ENCODE measurements around the gene ZDHHC12. TPM values are rescaled to one million over a fixed set of nuclear protein-coding genes. Genes with fewer than 3 reads are reported as not detected.
A peak's percentile ranks its signal among the peaks of the same experiment; 100 is the strongest.

ZDHHC12 gene
- total and polyA plus RNA-seq, 4 donors: 24.7 to 48.2 (median 30.3) TPM

DNA sequence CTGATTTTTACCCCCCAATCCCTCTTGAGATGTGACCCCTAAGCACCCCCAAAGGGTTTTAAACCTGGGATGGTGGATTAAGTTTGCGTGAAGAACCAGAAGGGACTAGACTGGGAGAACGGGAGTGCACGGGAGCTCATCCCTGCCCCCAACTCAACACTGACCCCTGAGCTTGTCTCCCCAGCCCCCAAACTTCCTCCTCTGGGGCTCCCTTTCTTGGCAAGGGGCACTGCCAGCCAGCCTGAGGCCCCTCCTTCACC is 39.9 kb downstream of the ZDHHC12 start:
- no peaks in the 10 kb centered on the region for H3K9me3 ChIP-seq (ENCODE audit: control insufficient read depth in 4 of 4, low read length in 3 of 4)
- H3K27ac ChIP-seq (ENCODE audit: low read depth in 1 of 2, low read length in 2 of 2): peak overlapping the region; percentile 49 to 79
- peaks cover 0 to 38% (median 19%) of the 10 kb centered on the region in 4 donors for H3K4me1 ChIP-seq (ENCODE audit: control insufficient read depth in 4 of 4, insufficient read depth in 4 of 4, low read length in 3 of 4)
- no peaks in the 10 kb centered on the region for H3K27me3 ChIP-seq (ENCODE audit: control insufficient read depth in 4 of 4, insufficient read depth in 4 of 4, low read length in 3 of 4)
- TF ChIP-seq TAF1 (conservative IDR thresholded peaks at IDR 0.05): peak; percentile 47
- TF ChIP-seq JUND (IDR thresholded peaks at IDR 0.05): no peak
- peak overlapping the region; percentile 61 to 77 (median 64) for H3K4me3 ChIP-seq (ENCODE audit: low read depth in 1 of 3, low read length in 3 of 3)
- no peaks in the 10 kb centered on the region for H3K36me3 ChIP-seq (ENCODE audit: control insufficient read depth in 4 of 4, insufficient read depth in 3 of 4, low read depth in 1 of 4, low read length in 3 of 4)
- under 1% methylated on average over 3 of the region's 3 CpGs for WGBS
- DNase-seq (ENCODE audit: low spot score): no peak
- H3K9ac ChIP-seq (ENCODE audit: low read depth in 1 of 2, low read length in 2 of 2): peak overlapping the region; percentile 94 to 95

DNA sequence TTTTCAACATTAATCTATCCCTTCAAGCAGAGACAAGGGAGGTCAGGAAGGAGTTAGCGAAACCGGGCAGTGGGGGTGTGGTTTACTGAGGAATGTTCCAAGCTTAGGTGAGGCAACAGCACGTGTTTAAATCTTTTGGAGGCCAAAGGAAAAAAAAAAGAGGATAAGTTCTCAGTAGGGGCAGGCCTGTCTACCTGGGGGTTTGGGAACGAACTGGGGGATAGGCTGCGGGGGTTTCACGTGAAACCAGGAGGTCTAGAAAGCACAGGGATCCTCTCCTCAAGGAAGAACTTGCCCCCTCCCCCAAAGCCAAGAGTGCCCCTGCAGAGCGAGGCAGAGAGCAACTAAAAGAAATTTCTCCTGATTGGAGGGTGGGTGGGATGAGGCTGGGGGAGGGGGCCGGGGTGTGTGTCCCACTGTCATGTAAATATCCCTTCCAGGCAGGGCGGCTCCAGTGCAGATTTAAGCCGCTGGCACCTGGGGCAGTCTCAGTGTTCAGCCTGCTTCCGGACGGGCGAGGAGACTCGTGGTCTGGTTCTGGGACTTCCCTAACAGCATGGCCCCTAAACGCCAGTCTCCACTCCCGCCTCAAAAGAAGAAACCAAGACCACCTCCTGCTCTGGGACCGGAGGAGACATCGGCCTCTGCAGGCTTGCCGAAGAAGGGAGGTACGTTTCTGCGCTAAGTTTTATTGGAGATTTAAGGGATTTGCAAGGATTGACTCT is 40.4 kb downstream of the ZDHHC12 start:
- peaks cover 0 to 37% (median 19%) of the 10 kb centered on the region in 4 donors for H3K4me1 ChIP-seq (ENCODE audit: control insufficient read depth in 4 of 4, insufficient read depth in 4 of 4, low read length in 3 of 4)
- H3K4me3 ChIP-seq (ENCODE audit: low read depth in 1 of 3, low read length in 3 of 3): peak overlapping the region; percentile 61 to 77 (median 64)
- H3K27ac ChIP-seq (ENCODE audit: low read depth in 1 of 2, low read length in 2 of 2): peak overlapping the region; percentile 49 to 79
- no peaks in the 10 kb centered on the region for H3K27me3 ChIP-seq (ENCODE audit: control insufficient read depth in 4 of 4, insufficient read depth in 4 of 4, low read length in 3 of 4)
- H3K36me3 ChIP-seq (ENCODE audit: control insufficient read depth in 4 of 4, insufficient read depth in 3 of 4, low read depth in 1 of 4, low read length in 3 of 4): no peaks in the 10 kb centered on the region
- 4% methylated on average over 21 of the region's 21 CpGs for WGBS
- peak overlapping the region; percentile 94 to 95 for H3K9ac ChIP-seq (ENCODE audit: low read depth in 1 of 2, low read length in 2 of 2)
- no peaks in the 10 kb centered on the region for H3K9me3 ChIP-seq (ENCODE audit: control insufficient read depth in 4 of 4, low read length in 3 of 4)
- TF ChIP-seq RXRA (IDR thresholded peaks at IDR 0.05) (peak in 1 of 2 donors; percentile 7), TAF1 (conservative IDR thresholded peaks at IDR 0.05) (no peak), EGR1 (IDR thresholded peaks at IDR 0.05; ENCODE audit: low read depth in 2 of 2) (no peak), SP1 (IDR thresholded peaks at IDR 0.05) (peak; percentile 19), HNF4G (IDR thresholded peaks at IDR 0.05) (no peak), RAD21 (IDR thresholded peaks at IDR 0.05) (no peak), JUND (IDR thresholded peaks at IDR 0.05) (no peak)
- TF ChIP-seq, protein P1, sequence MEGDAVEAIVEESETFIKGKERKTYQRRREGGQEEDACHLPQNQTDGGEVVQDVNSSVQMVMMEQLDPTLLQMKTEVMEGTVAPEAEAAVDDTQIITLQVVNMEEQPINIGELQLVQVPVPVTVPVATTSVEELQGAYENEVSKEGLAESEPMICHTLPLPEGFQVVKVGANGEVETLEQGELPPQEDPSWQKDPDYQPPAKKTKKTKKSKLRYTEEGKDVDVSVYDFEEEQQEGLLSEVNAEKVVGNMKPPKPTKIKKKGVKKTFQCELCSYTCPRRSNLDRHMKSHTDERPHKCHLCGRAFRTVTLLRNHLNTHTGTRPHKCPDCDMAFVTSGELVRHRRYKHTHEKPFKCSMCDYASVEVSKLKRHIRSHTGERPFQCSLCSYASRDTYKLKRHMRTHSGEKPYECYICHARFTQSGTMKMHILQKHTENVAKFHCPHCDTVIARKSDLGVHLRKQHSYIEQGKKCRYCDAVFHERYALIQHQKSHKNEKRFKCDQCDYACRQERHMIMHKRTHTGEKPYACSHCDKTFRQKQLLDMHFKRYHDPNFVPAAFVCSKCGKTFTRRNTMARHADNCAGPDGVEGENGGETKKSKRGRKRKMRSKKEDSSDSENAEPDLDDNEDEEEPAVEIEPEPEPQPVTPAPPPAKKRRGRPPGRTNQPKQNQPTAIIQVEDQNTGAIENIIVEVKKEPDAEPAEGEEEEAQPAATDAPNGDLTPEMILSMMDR (IDR thresholded peaks at IDR 0.05; ENCODE audit: low read depth, low read length, missing input control): no peak
- TF ChIP-seq, protein P2, sequence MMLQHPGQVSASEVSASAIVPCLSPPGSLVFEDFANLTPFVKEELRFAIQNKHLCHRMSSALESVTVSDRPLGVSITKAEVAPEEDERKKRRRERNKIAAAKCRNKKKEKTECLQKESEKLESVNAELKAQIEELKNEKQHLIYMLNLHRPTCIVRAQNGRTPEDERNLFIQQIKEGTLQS (IDR thresholded peaks at IDR 0.05): no peak
- TF ChIP-seq, protein P3, sequence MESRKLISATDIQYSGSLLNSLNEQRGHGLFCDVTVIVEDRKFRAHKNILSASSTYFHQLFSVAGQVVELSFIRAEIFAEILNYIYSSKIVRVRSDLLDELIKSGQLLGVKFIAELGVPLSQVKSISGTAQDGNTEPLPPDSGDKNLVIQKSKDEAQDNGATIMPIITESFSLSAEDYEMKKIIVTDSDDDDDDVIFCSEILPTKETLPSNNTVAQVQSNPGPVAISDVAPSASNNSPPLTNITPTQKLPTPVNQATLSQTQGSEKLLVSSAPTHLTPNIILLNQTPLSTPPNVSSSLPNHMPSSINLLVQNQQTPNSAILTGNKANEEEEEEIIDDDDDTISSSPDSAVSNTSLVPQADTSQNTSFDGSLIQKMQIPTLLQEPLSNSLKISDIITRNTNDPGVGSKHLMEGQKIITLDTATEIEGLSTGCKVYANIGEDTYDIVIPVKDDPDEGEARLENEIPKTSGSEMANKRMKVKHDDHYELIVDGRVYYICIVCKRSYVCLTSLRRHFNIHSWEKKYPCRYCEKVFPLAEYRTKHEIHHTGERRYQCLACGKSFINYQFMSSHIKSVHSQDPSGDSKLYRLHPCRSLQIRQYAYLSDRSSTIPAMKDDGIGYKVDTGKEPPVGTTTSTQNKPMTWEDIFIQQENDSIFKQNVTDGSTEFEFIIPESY (IDR thresholded peaks at IDR 0.05): no peak
- TF ChIP-seq, protein P4, sequence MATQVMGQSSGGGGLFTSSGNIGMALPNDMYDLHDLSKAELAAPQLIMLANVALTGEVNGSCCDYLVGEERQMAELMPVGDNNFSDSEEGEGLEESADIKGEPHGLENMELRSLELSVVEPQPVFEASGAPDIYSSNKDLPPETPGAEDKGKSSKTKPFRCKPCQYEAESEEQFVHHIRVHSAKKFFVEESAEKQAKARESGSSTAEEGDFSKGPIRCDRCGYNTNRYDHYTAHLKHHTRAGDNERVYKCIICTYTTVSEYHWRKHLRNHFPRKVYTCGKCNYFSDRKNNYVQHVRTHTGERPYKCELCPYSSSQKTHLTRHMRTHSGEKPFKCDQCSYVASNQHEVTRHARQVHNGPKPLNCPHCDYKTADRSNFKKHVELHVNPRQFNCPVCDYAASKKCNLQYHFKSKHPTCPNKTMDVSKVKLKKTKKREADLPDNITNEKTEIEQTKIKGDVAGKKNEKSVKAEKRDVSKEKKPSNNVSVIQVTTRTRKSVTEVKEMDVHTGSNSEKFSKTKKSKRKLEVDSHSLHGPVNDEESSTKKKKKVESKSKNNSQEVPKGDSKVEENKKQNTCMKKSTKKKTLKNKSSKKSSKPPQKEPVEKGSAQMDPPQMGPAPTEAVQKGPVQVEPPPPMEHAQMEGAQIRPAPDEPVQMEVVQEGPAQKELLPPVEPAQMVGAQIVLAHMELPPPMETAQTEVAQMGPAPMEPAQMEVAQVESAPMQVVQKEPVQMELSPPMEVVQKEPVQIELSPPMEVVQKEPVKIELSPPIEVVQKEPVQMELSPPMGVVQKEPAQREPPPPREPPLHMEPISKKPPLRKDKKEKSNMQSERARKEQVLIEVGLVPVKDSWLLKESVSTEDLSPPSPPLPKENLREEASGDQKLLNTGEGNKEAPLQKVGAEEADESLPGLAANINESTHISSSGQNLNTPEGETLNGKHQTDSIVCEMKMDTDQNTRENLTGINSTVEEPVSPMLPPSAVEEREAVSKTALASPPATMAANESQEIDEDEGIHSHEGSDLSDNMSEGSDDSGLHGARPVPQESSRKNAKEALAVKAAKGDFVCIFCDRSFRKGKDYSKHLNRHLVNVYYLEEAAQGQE (IDR thresholded peaks at IDR 0.05): no peak
- TF ChIP-seq, protein P5, sequence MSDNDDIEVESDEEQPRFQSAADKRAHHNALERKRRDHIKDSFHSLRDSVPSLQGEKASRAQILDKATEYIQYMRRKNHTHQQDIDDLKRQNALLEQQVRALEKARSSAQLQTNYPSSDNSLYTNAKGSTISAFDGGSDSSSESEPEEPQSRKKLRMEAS (IDR thresholded peaks at IDR 0.05): peak; percentile 31
- no peak for DNase-seq (ENCODE audit: low spot score)

All from liver (tissue), 9 donors.